ENCODE data around the gene CHMP1A. TPM values are rescaled to one million over a fixed set of nuclear protein-coding genes. Genes with fewer than 3 reads are reported as not detected.

The CHMP1A gene
- total and polyA plus RNA-seq, 2 experiments from 2014 or later: 42.3 to 81.9 TPM

- TF ChIP-seq, protein P1, sequence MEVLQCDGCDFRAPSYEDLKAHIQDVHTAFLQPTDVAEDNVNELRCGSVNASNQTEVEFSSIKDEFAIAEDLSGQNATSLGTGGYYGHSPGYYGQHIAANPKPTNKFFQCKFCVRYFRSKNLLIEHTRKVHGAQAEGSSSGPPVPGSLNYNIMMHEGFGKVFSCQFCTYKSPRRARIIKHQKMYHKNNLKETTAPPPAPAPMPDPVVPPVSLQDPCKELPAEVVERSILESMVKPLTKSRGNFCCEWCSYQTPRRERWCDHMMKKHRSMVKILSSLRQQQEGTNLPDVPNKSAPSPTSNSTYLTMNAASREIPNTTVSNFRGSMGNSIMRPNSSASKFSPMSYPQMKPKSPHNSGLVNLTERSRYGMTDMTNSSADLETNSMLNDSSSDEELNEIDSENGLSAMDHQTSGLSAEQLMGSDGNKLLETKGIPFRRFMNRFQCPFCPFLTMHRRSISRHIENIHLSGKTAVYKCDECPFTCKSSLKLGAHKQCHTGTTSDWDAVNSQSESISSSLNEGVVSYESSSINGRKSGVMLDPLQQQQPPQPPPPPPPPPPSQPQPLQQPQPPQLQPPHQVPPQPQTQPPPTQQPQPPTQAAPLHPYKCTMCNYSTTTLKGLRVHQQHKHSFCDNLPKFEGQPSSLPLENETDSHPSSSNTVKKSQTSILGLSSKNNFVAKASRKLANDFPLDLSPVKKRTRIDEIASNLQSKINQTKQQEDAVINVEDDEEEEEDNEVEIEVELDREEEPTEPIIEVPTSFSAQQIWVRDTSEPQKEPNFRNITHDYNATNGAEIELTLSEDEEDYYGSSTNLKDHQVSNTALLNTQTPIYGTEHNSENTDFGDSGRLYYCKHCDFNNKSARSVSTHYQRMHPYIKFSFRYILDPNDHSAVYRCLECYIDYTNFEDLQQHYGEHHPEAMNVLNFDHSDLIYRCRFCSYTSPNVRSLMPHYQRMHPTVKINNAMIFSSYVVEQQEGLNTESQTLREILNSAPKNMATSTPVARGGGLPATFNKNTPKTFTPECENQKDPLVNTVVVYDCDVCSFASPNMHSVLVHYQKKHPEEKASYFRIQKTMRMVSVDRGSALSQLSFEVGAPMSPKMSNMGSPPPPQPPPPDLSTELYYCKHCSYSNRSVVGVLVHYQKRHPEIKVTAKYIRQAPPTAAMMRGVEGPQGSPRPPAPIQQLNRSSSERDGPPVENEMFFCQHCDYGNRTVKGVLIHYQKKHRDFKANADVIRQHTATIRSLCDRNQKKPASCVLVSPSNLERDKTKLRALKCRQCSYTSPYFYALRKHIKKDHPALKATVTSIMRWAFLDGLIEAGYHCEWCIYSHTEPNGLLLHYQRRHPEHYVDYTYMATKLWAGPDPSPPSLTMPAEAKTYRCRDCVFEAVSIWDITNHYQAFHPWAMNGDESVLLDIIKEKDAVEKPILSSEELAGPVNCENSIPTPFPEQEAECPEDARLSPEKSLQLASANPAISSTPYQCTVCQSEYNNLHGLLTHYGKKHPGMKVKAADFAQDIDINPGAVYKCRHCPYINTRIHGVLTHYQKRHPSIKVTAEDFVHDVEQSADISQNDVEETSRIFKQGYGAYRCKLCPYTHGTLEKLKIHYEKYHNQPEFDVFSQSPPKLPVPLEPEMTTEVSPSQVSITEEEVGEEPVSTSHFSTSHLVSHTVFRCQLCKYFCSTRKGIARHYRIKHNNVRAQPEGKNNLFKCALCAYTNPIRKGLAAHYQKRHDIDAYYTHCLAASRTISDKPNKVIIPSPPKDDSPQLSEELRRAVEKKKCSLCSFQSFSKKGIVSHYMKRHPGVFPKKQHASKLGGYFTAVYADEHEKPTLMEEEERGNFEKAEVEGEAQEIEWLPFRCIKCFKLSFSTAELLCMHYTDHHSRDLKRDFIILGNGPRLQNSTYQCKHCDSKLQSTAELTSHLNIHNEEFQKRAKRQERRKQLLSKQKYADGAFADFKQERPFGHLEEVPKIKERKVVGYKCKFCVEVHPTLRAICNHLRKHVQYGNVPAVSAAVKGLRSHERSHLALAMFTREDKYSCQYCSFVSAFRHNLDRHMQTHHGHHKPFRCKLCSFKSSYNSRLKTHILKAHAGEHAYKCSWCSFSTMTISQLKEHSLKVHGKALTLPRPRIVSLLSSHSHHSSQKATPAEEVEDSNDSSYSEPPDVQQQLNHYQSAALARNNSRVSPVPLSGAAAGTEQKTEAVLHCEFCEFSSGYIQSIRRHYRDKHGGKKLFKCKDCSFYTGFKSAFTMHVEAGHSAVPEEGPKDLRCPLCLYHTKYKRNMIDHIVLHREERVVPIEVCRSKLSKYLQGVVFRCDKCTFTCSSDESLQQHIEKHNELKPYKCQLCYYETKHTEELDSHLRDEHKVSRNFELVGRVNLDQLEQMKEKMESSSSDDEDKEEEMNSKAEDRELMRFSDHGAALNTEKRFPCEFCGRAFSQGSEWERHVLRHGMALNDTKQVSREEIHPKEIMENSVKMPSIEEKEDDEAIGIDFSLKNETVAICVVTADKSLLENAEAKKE (CRISPR knock-in tag; IDR thresholded peaks at IDR 0.05): no peak
- TF ChIP-seq CTCF (conservative IDR thresholded peaks at IDR 0.05; ENCODE audit: low read depth in 2 of 2): no peak
These were observed 15.9 kb downstream of the CHMP1A start (continued) for GRCh38 chr16:89641458-89642119.

- Histone ChIP-seq H3K36me3 (ENCODE audit: insufficient read depth) (no peaks in the 10 kb centered on the region), H3K4me1 (ENCODE audit: insufficient read depth) (no peaks in the 10 kb centered on the region), H4K20me1 (replicated peaks; ENCODE audit: insufficient read depth) (0 out of 2 replicates have a peak, but pooled peaks cover 3% of the 10 kb centered on the region), H3F3A (replicated peaks; ENCODE audit: low read depth) (peaks cover 4% of the 10 kb centered on the region; the same call in 1 of the 2 replicates), H3K9me2 (ENCODE audit: insufficient read depth) (no peaks in the 10 kb centered on the region), H2AFZ (no peak overlapping the region), H3K79me2 (replicated peaks; ENCODE audit: insufficient read depth) (no peaks in the 10 kb centered on the region), H3K27ac (ENCODE audit: low read depth) (no peak overlapping the region), H3K4me2 (no peak overlapping the region), H3K4me3 (no peak overlapping the region), H3K27me3 (ENCODE audit: insufficient read depth) (no peaks in the 10 kb centered on the region)
- no peak overlapping the region for H3K27ac Mint-ChIP-seq
- H3K36me3 Mint-ChIP-seq (ENCODE audit: low read depth): no peaks in the 10 kb centered on the region
- peaks cover 15% of the 10 kb centered on the region for H3K27me3 Mint-ChIP-seq (ENCODE audit: insufficient read depth, low read depth, poor library complexity)
- no peaks in the 10 kb centered on the region for H3K9me3 Mint-ChIP-seq
- H3K4me3 Mint-ChIP-seq: no peak overlapping the region
- ATAC-seq: no peak
- no peak for DNase-seq (ENCODE audit: low spot score)
- peaks cover 6% of the 10 kb centered on the region; the same call in 2 of the 3 replicates for H3K4me1 Mint-ChIP-seq
- TF ChIP-seq CTCF (conservative IDR thresholded peaks at IDR 0.05; ENCODE audit: low read depth in 2 of 2) (no peak), ZNF114 (CRISPR knock-in tag; IDR thresholded peaks at IDR 0.05) (no peak), ZNF331 (CRISPR knock-in tag; IDR thresholded peaks at IDR 0.05; ENCODE audit: low read depth) (no peak), POLR2AphosphoS5 (IDR thresholded peaks at IDR 0.05; ENCODE audit: low read depth) (no peak), EZH2 (IDR thresholded peaks at IDR 0.05; ENCODE audit: low read depth, unreplicated experiment) (no peak), CREB1 (CRISPR knock-in tag; IDR thresholded peaks at IDR 0.05; ENCODE audit: low read depth) (no peak), JUNB (IDR thresholded peaks at IDR 0.05; ENCODE audit: unreplicated experiment) (no peak), NANOG (IDR thresholded peaks at IDR 0.05; ENCODE audit: borderline replicate concordance) (no peak), EZH2phosphoT487 (IDR thresholded peaks at IDR 0.05; ENCODE audit: unreplicated experiment) (no peak)
- TF ChIP-seq, protein P2, sequence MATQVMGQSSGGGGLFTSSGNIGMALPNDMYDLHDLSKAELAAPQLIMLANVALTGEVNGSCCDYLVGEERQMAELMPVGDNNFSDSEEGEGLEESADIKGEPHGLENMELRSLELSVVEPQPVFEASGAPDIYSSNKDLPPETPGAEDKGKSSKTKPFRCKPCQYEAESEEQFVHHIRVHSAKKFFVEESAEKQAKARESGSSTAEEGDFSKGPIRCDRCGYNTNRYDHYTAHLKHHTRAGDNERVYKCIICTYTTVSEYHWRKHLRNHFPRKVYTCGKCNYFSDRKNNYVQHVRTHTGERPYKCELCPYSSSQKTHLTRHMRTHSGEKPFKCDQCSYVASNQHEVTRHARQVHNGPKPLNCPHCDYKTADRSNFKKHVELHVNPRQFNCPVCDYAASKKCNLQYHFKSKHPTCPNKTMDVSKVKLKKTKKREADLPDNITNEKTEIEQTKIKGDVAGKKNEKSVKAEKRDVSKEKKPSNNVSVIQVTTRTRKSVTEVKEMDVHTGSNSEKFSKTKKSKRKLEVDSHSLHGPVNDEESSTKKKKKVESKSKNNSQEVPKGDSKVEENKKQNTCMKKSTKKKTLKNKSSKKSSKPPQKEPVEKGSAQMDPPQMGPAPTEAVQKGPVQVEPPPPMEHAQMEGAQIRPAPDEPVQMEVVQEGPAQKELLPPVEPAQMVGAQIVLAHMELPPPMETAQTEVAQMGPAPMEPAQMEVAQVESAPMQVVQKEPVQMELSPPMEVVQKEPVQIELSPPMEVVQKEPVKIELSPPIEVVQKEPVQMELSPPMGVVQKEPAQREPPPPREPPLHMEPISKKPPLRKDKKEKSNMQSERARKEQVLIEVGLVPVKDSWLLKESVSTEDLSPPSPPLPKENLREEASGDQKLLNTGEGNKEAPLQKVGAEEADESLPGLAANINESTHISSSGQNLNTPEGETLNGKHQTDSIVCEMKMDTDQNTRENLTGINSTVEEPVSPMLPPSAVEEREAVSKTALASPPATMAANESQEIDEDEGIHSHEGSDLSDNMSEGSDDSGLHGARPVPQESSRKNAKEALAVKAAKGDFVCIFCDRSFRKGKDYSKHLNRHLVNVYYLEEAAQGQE (IDR thresholded peaks at IDR 0.05; ENCODE audit: unreplicated experiment): no peak
These were observed 18.1 kb downstream of the CHMP1A start for GRCh38 chr16:89639385-89639784.

Data from GM23338 (cell line).